ENCODE measurements around the gene FAR2.
"Not testable (repeated sequence)": the region's sequence is repeated elsewhere in the genome, so short reads cannot be mapped to it uniquely, and the experiment has no call there.

Gene FAR2

GRCh38 chr12:29148911-29149690 is at the start of gene FAR2:
Gene FAR2 (plus strand): TSS chr12:29149278. CDS start chr12:29270450, 121,172 bp downstream.
- DNase-seq (ENCODE audit: low read depth, low spot score), result no peak

- no peak for DNase-seq (ENCODE audit: low read depth, low spot score)
Observed at GRCh38 chr12:29102741-29103140, 46.3 kb upstream of the FAR2 start.

GRCh38 chr12:29103539-29103974 is 45.5 kb upstream of the FAR2 start:
- DNase-seq (ENCODE audit: low read depth, low spot score), result peak; percentile 31

GRCh38 chr12:29104516-29104915 is 44.6 kb upstream of the FAR2 start:
- no peak for DNase-seq (ENCODE audit: low read depth, low spot score)

GRCh38 chr12:29110506-29111442 is 38.3 kb upstream of the FAR2 start:
- DNase-seq (ENCODE audit: low read depth, low spot score), result no peak

GRCh38 chr12:29113101-29113500 is 36.0 kb upstream of the FAR2 start:
- DNase-seq (ENCODE audit: low read depth, low spot score), result no peak

- DNase-seq (ENCODE audit: low read depth, low spot score), result no peak
Observed at GRCh38 chr12:29116414-29116813, 32.7 kb upstream of the FAR2 start.

- DNase-seq (ENCODE audit: low read depth, low spot score), result no peak
Observed at GRCh38 chr12:29131539-29131938, 17.5 kb upstream of the FAR2 start.

- no peak for DNase-seq (ENCODE audit: low read depth, low spot score)
Observed at GRCh38 chr12:29132316-29132715, 16.8 kb upstream of the FAR2 start.

- DNase-seq (ENCODE audit: low read depth, low spot score), result no peak
Observed at GRCh38 chr12:29133181-29133580, 15.9 kb upstream of the FAR2 start.

GRCh38 chr12:29133680-29134079 is 15.4 kb upstream of the FAR2 start:
- no peak for DNase-seq (ENCODE audit: low read depth, low spot score)

GRCh38 chr12:29138256-29138655 is 10.8 kb upstream of the FAR2 start:
- not testable (repeated sequence) for DNase-seq (ENCODE audit: low read depth, low spot score)

- not testable (repeated sequence) for DNase-seq (ENCODE audit: low read depth, low spot score)
Observed at GRCh38 chr12:29138855-29139254, 10.2 kb upstream of the FAR2 start.

GRCh38 chr12:29145372-29146170 is 3.5 kb upstream of the FAR2 start:
- DNase-seq (ENCODE audit: low read depth, low spot score), result no peak

- no peak for DNase-seq (ENCODE audit: low read depth, low spot score)
Observed at GRCh38 chr12:29146196-29146595, 2.9 kb upstream of the FAR2 start.

GRCh38 chr12:29147731-29148595 is 1.1 kb upstream of the FAR2 start:
- DNase-seq (ENCODE audit: low read depth, low spot score), result no peak

GRCh38 chr12:29148596-29148910 is 525 bp upstream of the FAR2 start:
- DNase-seq (ENCODE audit: low read depth, low spot score), result no peak

GRCh38 chr12:29149691-29150281 is 708 bp downstream of the FAR2 start:
- DNase-seq (ENCODE audit: low read depth, low spot score), result no peak

GRCh38 chr12:29150462-29150861 is 1.4 kb downstream of the FAR2 start:
- DNase-seq (ENCODE audit: low read depth, low spot score), result no peak

- DNase-seq (ENCODE audit: low read depth, low spot score), result no peak
Observed at GRCh38 chr12:29152223-29152868, 3.3 kb downstream of the FAR2 start.
